ENCODE results near the gene SAMD8.
A peak's percentile ranks its signal among the peaks of the same experiment; 100 is the strongest.
"Not testable (repeated sequence)": the region's sequence is repeated elsewhere in the genome, so short reads cannot be mapped to it uniquely, and the experiment has no call there.

Gene SAMD8

GRCh38 chr10:75189266-75190096 is 78.0 kb downstream of the SAMD8 start:
- H3K4me2 ChIP-seq (ENCODE audit: low read length), result no peak overlapping the region
- H3K9me3 ChIP-seq (replicated peaks; ENCODE audit: low read length), result no peaks in the 10 kb centered on the region
- peaks cover 11% of the 10 kb centered on the region for H3K4me1 ChIP-seq (ENCODE audit: control insufficient read depth, insufficient read depth, low read length)
- no peaks in the 10 kb centered on the region for H3K27me3 ChIP-seq (ENCODE audit: control insufficient read depth, insufficient read depth, low read length)
- H3K4me3 ChIP-seq (ENCODE audit: low read length), result no peak overlapping the region
- H3K9ac ChIP-seq (ENCODE audit: low read depth, low read length), result no peak overlapping the region
- H3K36me3 ChIP-seq (ENCODE audit: insufficient read depth, low read length), result no peaks in the 10 kb centered on the region

- Histone ChIP-seq H3K4me1 (ENCODE audit: control insufficient read depth, insufficient read depth, low read length) (peaks cover 23% of the 10 kb centered on the region), H3K9ac (ENCODE audit: low read depth, low read length) (peak overlapping the region; percentile 61), H3K4me2 (ENCODE audit: low read length) (peak overlapping the region; percentile 80), H3K4me3 (ENCODE audit: low read length) (peak overlapping the region; percentile 47), H3K9me3 (replicated peaks; ENCODE audit: low read length) (no peaks in the 10 kb centered on the region), H3K36me3 (ENCODE audit: insufficient read depth, low read length) (no peaks in the 10 kb centered on the region), H3K27me3 (ENCODE audit: control insufficient read depth, insufficient read depth, low read length) (no peaks in the 10 kb centered on the region)
Observed at GRCh38 chr10:75191821-75192568, 80.5 kb downstream of the SAMD8 start.

DNA sequence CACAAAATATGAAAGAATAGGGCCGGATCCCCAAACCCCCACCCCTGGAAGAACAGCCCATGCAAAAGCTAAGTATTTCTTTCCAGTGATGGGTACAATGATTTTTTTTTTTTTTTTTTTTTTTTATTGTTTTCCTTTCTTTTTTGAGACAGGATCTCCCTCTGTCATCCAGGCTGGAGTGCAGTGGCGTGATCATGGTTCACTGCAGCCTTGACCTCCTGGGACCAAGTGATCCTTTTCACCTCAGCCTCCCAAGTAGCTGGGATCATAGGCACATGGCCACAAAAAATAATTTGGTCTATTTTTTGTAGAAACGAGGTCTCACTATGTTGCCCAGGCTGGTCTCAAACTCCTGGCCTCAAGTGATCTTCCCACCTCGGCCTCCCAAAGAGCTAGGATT is 83.2 kb downstream of the SAMD8 start:
- peaks cover 23% of the 10 kb centered on the region for H3K4me1 ChIP-seq (ENCODE audit: control insufficient read depth, insufficient read depth, low read length)
- H3K4me2 ChIP-seq (ENCODE audit: low read length), result not testable (repeated sequence)

DNA sequence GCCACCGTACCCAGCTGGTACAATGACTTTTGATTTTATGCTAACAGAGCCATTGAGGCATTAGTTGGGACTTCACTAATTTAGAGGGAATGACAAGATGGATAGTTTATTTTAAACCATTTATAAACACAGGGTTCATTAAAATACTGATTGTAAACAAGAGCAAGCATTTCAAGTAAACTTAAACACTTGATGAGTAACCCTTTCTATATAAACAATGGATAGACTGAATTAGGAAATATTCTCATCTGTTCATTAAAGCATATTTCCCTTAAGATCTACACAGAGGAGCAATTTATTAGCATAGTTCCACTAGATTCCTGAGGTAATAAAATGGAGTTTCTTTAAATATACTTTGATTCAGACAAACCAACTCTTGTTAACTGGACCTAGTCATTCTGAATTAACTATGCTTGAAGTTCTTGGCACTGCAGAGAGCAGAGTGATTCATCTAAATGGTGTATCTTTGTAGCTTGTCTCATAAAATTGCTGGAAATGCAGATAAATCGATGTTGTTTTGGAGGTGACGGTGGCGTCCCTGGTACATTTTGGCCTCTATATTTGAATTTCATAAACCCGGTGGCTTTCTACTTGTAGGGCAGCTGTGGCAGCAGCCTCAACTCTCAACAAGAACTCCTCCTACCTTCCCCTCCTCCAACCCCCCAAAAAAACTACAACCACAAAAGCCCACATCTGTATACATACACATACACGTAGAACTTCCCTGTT is 83.7 kb downstream of the SAMD8 start:
- Histone ChIP-seq H3K9me3 (replicated peaks; ENCODE audit: low read length) (no peaks in the 10 kb centered on the region), H3K4me2 (ENCODE audit: low read length) (peak overlapping the region; percentile 62), H3K9ac (ENCODE audit: low read depth, low read length) (no peak overlapping the region), H3K4me1 (ENCODE audit: control insufficient read depth, insufficient read depth, low read length) (peaks cover 23% of the 10 kb centered on the region), H3K27me3 (ENCODE audit: control insufficient read depth, insufficient read depth, low read length) (no peaks in the 10 kb centered on the region), H3K36me3 (ENCODE audit: insufficient read depth, low read length) (no peaks in the 10 kb centered on the region), H3K4me3 (ENCODE audit: low read length) (peak overlapping the region; percentile 9)

More for the DNA sequence above, 83.2 kb downstream of the SAMD8 start:
- H3K9me3 ChIP-seq (replicated peaks; ENCODE audit: low read length); H3K4me3 ChIP-seq (ENCODE audit: low read length); H3K27me3 ChIP-seq (ENCODE audit: control insufficient read depth, insufficient read depth, low read length); H3K36me3 ChIP-seq (ENCODE audit: insufficient read depth, low read length); H3K9ac ChIP-seq (ENCODE audit: low read depth, low read length): not testable (repeated sequence)

DNA sequence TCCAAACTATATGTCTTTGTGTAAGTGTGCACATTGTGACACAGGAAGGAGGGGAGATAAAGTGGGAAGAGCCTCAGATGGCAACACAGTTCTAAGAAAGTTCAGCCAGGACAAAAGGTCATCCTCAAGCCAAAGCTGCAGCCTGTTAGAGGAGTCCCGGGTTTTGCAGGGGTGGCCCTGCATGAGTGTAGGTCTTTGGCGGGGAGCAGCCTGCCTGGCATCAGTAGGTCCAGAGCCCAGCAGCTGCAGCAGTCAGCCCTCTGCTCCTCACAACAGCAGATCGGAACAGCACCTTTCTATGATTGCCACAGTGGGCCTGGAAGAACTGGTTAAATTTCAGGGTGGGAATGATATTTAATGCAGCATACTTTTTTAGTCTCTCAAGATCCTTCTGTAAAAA is 85.6 kb downstream of the SAMD8 start:
- H3K9me3 ChIP-seq (replicated peaks; ENCODE audit: low read length), result no peaks in the 10 kb centered on the region
- no peak overlapping the region for H3K4me3 ChIP-seq (ENCODE audit: low read length)
- H3K4me2 ChIP-seq (ENCODE audit: low read length), result no peak overlapping the region
- no peaks in the 10 kb centered on the region for H3K36me3 ChIP-seq (ENCODE audit: insufficient read depth, low read length)
- H3K4me1 ChIP-seq (ENCODE audit: control insufficient read depth, insufficient read depth, low read length), result peaks cover 17% of the 10 kb centered on the region
- H3K27me3 ChIP-seq (ENCODE audit: control insufficient read depth, insufficient read depth, low read length), result no peaks in the 10 kb centered on the region
- no peak overlapping the region for H3K9ac ChIP-seq (ENCODE audit: low read depth, low read length)

DNA sequence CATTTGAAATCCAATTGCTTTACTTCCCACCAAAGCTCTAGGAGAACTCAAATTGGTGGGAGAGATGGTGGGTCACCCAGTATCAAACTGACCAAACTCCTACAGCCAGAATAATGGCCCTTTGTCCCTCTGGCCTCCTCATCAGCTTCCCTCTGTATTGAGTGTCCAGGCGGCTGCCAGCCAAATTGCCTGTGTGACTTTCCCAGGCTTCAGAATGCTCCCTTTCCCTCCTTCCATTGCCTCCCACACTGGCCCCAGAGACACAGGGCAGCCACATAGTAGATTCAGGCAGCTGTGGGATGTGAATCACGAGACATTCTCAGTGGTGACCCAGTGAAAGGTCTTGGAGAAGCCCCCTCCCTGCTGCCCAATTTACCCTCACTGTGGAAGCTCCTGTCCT is 86.5 kb downstream of the SAMD8 start:
- peaks cover 19% of the 10 kb centered on the region for H3K4me1 ChIP-seq (ENCODE audit: control insufficient read depth, insufficient read depth, low read length)
- H3K4me2 ChIP-seq (ENCODE audit: low read length), result no peak overlapping the region
- no peak overlapping the region for H3K4me3 ChIP-seq (ENCODE audit: low read length)
- H3K9ac ChIP-seq (ENCODE audit: low read depth, low read length), result no peak overlapping the region
- no peaks in the 10 kb centered on the region for H3K9me3 ChIP-seq (replicated peaks; ENCODE audit: low read length)
- no peaks in the 10 kb centered on the region for H3K36me3 ChIP-seq (ENCODE audit: insufficient read depth, low read length)
- no peaks in the 10 kb centered on the region for H3K27me3 ChIP-seq (ENCODE audit: control insufficient read depth, insufficient read depth, low read length)

- not testable (repeated sequence) for H3K9me3 ChIP-seq (replicated peaks; ENCODE audit: low read length); H3K36me3 ChIP-seq (ENCODE audit: insufficient read depth, low read length); H3K27me3 ChIP-seq (ENCODE audit: control insufficient read depth, insufficient read depth, low read length); H3K4me3 ChIP-seq (ENCODE audit: low read length); H3K9ac ChIP-seq (ENCODE audit: low read depth, low read length); H3K4me2 ChIP-seq (ENCODE audit: low read length)
- H3K4me1 ChIP-seq (ENCODE audit: control insufficient read depth, insufficient read depth, low read length), result peaks cover 23% of the 10 kb centered on the region
Observed at GRCh38 chr10:75199949-75200348, 88.5 kb downstream of the SAMD8 start.

- Histone ChIP-seq H3K9me3 (replicated peaks; ENCODE audit: low read length) (no peaks in the 10 kb centered on the region), H3K4me1 (ENCODE audit: control insufficient read depth, insufficient read depth, low read length) (peaks cover 17% of the 10 kb centered on the region), H3K36me3 (ENCODE audit: insufficient read depth, low read length) (no peaks in the 10 kb centered on the region), H3K27me3 (ENCODE audit: control insufficient read depth, insufficient read depth, low read length) (no peaks in the 10 kb centered on the region), H3K4me2 (ENCODE audit: low read length) (no peak overlapping the region), H3K4me3 (ENCODE audit: low read length) (no peak overlapping the region), H3K9ac (ENCODE audit: low read depth, low read length) (no peak overlapping the region)
Observed at GRCh38 chr10:75201793-75202307, 90.4 kb downstream of the SAMD8 start.

DNA sequence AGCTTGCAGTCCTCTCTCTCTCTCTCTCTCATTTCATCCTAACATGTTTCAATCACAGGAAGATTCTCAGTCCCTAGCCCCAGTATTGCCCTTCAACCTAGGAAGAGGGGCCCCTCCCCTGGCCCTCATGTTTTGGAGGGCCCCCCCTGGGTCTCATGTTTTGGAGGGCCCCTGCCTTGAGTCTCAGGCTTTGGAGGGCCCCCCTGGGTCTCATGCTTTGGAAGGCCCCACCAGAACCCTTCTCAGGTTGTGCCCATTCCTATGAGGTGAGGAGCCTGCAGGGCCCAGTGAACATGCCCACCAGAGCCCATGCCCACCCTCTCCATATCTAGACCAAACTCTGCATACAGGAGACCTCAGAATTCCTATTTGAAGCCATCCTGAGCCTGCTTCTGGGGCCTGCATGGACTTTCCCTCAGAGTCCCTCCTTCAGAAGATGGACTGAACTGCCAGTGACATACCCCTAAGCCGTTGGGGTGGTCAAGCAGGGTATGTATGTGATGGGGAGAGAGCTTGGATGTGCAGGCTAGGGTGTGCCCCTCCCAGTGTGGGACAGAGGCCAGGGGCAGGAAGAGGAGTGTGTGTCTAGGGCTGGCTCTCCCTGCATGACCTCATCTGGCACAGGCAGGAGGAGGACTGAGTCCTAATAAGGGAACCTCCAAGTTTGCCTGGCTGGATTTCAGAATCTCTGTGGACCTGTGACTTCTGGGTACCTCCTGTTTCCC is 91.0 kb downstream of the SAMD8 start:
- Histone ChIP-seq H3K9ac (ENCODE audit: low read depth, low read length) (no peak overlapping the region), H3K9me3 (replicated peaks; ENCODE audit: low read length) (no peaks in the 10 kb centered on the region), H3K27me3 (ENCODE audit: control insufficient read depth, insufficient read depth, low read length) (no peaks in the 10 kb centered on the region), H3K36me3 (ENCODE audit: insufficient read depth, low read length) (no peaks in the 10 kb centered on the region), H3K4me3 (ENCODE audit: low read length) (no peak overlapping the region), H3K4me1 (ENCODE audit: control insufficient read depth, insufficient read depth, low read length) (peaks cover 17% of the 10 kb centered on the region), H3K4me2 (ENCODE audit: low read length) (no peak overlapping the region)

- not testable (repeated sequence) for H3K36me3 ChIP-seq (ENCODE audit: insufficient read depth, low read length); H3K9me3 ChIP-seq (replicated peaks; ENCODE audit: low read length); H3K9ac ChIP-seq (ENCODE audit: low read depth, low read length); H3K4me2 ChIP-seq (ENCODE audit: low read length); H3K27me3 ChIP-seq (ENCODE audit: control insufficient read depth, insufficient read depth, low read length); H3K4me3 ChIP-seq (ENCODE audit: low read length)
- H3K4me1 ChIP-seq (ENCODE audit: control insufficient read depth, insufficient read depth, low read length), result peaks cover 22% of the 10 kb centered on the region
Observed at GRCh38 chr10:75203046-75203620, 91.7 kb downstream of the SAMD8 start.

Measured in skeletal muscle satellite cell (primary cell).